HG03066 (cell line): Measurements from ENCODE around the gene SH2D4B.
"Not testable (repeated sequence)": the region's sequence is repeated elsewhere in the genome, so short reads cannot be mapped to it uniquely, and the experiment has no call there.

Source experiments
- ATAC-seq: cut with Tn5 transposase; IDR thresholded peaks from one replicate; pipeline ENCODE4 v1.9.1; 2021; ENCODE audit warnings: low read depth; ENCODE audit not compliant: unreplicated experiment

Gene SH2D4B

GRCh38 chr10:80540981-80541750 is 3.5 kb downstream of the SH2D4B start:
- ATAC-seq, result peak; percentile 52

GRCh38 chr10:80542053-80542452 is 4.4 kb downstream of the SH2D4B start:
- no peak for ATAC-seq

- no peak for ATAC-seq
Observed at GRCh38 chr10:80542652-80543318, 5.1 kb downstream of the SH2D4B start.

GRCh38 chr10:80543319-80543672 is 5.6 kb downstream of the SH2D4B start:
- not testable (repeated sequence) for ATAC-seq

- ATAC-seq, result no peak
Observed at GRCh38 chr10:80544316-80544953, 6.7 kb downstream of the SH2D4B start.

GRCh38 chr10:80545258-80545881 is 7.7 kb downstream of the SH2D4B start:
- no peak for ATAC-seq

- no peak for ATAC-seq
Observed at GRCh38 chr10:80552151-80552646, 14.5 kb downstream of the SH2D4B start.

GRCh38 chr10:80553436-80553835 is 15.7 kb downstream of the SH2D4B start:
- ATAC-seq, result no peak

GRCh38 chr10:80554050-80554449 is 16.3 kb downstream of the SH2D4B start:
- no peak for ATAC-seq

- no peak for ATAC-seq
Observed at GRCh38 chr10:80555415-80555814, 17.7 kb downstream of the SH2D4B start.

GRCh38 chr10:80561950-80562349 is 24.2 kb downstream of the SH2D4B start:
- ATAC-seq, result no peak

GRCh38 chr10:80567292-80567691 is 29.6 kb downstream of the SH2D4B start:
- ATAC-seq, result no peak

GRCh38 chr10:80569131-80569895 is 31.6 kb downstream of the SH2D4B start:
- ATAC-seq, result no peak

- no peak for ATAC-seq
Observed at GRCh38 chr10:80571352-80571751, 33.6 kb downstream of the SH2D4B start.

GRCh38 chr10:80579181-80579763 is 41.6 kb downstream of the SH2D4B start:
- ATAC-seq, result no peak

- ATAC-seq, result no peak
Observed at GRCh38 chr10:80579849-80580637, 42.3 kb downstream of the SH2D4B start.

- ATAC-seq, result no peak
Observed at GRCh38 chr10:80580638-80581468, 43.2 kb downstream of the SH2D4B start.

GRCh38 chr10:80581469-80581835 is 43.8 kb downstream of the SH2D4B start:
- no peak for ATAC-seq
